ENCODE results near the gene NOP16. TPM values are rescaled to one million over a fixed set of nuclear protein-coding genes. Genes with fewer than 3 reads are reported as not detected.

NOP16 gene
- polyA plus RNA-seq, 2 of the 4 experiments (the other 2 are of a cell fraction): 90.7 to 127 TPM

DNA sequence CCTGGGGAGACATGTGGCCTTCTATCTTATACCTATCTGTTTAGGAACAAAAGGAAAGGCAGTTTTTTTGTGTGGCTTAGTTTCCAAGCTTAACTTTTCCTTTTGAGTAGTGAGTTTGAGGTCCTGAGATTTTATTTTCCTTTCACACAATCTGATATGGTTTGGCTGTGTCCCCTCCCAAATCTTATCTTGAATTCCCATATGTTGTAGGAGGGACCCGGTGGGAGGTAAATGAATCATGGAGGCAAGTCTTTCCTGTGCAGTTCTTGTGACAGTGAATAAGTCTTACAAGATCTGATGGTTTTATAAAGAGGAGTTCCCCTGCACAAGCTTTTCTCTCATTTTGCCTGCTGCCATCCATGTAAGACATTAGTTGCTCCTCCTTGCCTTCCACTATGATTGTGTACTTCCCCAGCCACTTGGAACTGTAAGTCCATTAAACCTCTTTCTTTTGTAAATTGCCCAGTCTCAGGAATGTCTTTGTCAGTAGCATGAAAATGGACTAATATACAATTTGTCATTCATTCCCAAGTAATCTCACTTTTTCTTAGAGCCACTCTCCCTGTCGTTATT, 32.7 kb upstream of the NOP16 start:
- POLR2A ChIA-PET: no interaction called here
- Histone ChIP-seq H3K4me2 (no peak overlapping the region), H3K4me3 (no peak overlapping the region), H3K4me1 (peaks cover 6% of the 10 kb centered on the region), H3K27ac (no peak overlapping the region), H3K9me3 (peaks cover 4% of the 10 kb centered on the region; the same call in 1 of the 3 replicates)
- DNase-seq (ENCODE audit: low read depth in 1 of 2, low spot score in 1 of 2) (no peak), ATAC-seq (no peak), FAIRE-seq (no peak)
- CTCF ChIA-PET: interaction anchor here (2.2 kb wide), 1 partner anchor 27 kb away, joined by 8 read pairs; no protein-coding TSS in a partner anchor
- TF ChIP-seq EHMT2 (IDR thresholded peaks at IDR 0.05; ENCODE audit: low read depth): no peak
- no peak for TF ChIP-seq TP53 (CRISPR knock-in tag; IDR thresholded peaks at IDR 0.05)
- no peak for TF ChIP-seq ZNF302 (CRISPR knock-in tag; IDR thresholded peaks at IDR 0.05)
- TF ChIP-seq RAD21 (conservative IDR thresholded peaks at IDR 0.05 in 1 of 2, IDR thresholded peaks at IDR 0.05 in 1 of 2): no peak
- TF ChIP-seq MYC (IDR thresholded peaks at IDR 0.05; ENCODE audit: borderline replicate concordance, low read length): no peak
- no peak for TF ChIP-seq ZC3H11A (IDR thresholded peaks at IDR 0.05)
- TF ChIP-seq, protein P1, sequence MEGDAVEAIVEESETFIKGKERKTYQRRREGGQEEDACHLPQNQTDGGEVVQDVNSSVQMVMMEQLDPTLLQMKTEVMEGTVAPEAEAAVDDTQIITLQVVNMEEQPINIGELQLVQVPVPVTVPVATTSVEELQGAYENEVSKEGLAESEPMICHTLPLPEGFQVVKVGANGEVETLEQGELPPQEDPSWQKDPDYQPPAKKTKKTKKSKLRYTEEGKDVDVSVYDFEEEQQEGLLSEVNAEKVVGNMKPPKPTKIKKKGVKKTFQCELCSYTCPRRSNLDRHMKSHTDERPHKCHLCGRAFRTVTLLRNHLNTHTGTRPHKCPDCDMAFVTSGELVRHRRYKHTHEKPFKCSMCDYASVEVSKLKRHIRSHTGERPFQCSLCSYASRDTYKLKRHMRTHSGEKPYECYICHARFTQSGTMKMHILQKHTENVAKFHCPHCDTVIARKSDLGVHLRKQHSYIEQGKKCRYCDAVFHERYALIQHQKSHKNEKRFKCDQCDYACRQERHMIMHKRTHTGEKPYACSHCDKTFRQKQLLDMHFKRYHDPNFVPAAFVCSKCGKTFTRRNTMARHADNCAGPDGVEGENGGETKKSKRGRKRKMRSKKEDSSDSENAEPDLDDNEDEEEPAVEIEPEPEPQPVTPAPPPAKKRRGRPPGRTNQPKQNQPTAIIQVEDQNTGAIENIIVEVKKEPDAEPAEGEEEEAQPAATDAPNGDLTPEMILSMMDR (IDR thresholded peaks at IDR 0.05): no peak
- no peak for TF ChIP-seq HDAC2 (IDR thresholded peaks at IDR 0.05)
- TF ChIP-seq PHF8 (IDR thresholded peaks at IDR 0.05; ENCODE audit: borderline replicate concordance, low read depth): no peak
- TF ChIP-seq RFX5 (IDR thresholded peaks at IDR 0.05): no peak
- TF ChIP-seq JUN (IDR thresholded peaks at IDR 0.05): no peak
- no peak for TF ChIP-seq EHF (CRISPR knock-in tag; IDR thresholded peaks at IDR 0.05)
- TF ChIP-seq, protein P2, sequence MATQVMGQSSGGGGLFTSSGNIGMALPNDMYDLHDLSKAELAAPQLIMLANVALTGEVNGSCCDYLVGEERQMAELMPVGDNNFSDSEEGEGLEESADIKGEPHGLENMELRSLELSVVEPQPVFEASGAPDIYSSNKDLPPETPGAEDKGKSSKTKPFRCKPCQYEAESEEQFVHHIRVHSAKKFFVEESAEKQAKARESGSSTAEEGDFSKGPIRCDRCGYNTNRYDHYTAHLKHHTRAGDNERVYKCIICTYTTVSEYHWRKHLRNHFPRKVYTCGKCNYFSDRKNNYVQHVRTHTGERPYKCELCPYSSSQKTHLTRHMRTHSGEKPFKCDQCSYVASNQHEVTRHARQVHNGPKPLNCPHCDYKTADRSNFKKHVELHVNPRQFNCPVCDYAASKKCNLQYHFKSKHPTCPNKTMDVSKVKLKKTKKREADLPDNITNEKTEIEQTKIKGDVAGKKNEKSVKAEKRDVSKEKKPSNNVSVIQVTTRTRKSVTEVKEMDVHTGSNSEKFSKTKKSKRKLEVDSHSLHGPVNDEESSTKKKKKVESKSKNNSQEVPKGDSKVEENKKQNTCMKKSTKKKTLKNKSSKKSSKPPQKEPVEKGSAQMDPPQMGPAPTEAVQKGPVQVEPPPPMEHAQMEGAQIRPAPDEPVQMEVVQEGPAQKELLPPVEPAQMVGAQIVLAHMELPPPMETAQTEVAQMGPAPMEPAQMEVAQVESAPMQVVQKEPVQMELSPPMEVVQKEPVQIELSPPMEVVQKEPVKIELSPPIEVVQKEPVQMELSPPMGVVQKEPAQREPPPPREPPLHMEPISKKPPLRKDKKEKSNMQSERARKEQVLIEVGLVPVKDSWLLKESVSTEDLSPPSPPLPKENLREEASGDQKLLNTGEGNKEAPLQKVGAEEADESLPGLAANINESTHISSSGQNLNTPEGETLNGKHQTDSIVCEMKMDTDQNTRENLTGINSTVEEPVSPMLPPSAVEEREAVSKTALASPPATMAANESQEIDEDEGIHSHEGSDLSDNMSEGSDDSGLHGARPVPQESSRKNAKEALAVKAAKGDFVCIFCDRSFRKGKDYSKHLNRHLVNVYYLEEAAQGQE (IDR thresholded peaks at IDR 0.05): no peak
- 34% methylated on average over 2 of the region's 2 CpGs for WGBS (ENCODE audit: missing lambda C conversion rate)

DNA sequence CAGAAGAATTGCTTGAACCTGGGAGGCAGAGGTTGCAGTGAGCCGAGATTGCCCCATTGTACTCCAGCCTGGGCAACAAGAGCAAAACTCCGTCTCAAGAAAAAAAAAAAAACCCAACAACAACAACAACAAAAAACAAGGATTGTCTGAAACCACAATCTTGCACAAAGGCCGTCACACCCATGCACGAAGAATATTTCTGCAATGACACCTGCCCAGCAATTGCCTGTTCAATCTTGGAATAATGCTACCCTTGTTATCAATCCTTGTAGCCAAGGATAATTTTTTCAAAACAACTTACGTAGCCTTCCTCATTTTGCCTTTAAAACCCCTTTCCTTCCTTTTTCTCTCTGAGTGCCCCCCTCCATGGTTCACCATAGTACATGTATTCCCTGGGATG, 31.7 kb upstream of the NOP16 start:
- CTCF ChIA-PET: interaction anchor here (2.2 to 5.0 kb wide), 2 partner anchors 14 to 28 kb away, joined by 8 to 49 read pairs; no protein-coding TSS in a partner anchor
- WGBS (ENCODE audit: missing lambda C conversion rate): 79% methylated on average over 5 of the region's 5 CpGs
- TF ChIP-seq RFX5 (IDR thresholded peaks at IDR 0.05) (no peak), CEBPB (IDR thresholded peaks at IDR 0.05) (no peak), RARB (CRISPR knock-in tag; IDR thresholded peaks at IDR 0.05) (no peak)
- TF ChIP-seq, protein P3, sequence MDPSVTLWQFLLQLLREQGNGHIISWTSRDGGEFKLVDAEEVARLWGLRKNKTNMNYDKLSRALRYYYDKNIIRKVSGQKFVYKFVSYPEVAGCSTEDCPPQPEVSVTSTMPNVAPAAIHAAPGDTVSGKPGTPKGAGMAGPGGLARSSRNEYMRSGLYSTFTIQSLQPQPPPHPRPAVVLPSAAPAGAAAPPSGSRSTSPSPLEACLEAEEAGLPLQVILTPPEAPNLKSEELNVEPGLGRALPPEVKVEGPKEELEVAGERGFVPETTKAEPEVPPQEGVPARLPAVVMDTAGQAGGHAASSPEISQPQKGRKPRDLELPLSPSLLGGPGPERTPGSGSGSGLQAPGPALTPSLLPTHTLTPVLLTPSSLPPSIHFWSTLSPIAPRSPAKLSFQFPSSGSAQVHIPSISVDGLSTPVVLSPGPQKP (IDR thresholded peaks at IDR 0.05; ENCODE audit: low read depth, low read length): no peak
- POLR2A ChIA-PET: no interaction called here
- peaks cover 4% of the 10 kb centered on the region; the same call in 1 of the 3 replicates for H3K9me3 ChIP-seq
- H3K27ac ChIP-seq: no peak overlapping the region
- peaks cover 12% of the 10 kb centered on the region for H3K4me1 ChIP-seq
- DNase-seq (ENCODE audit: low read depth in 1 of 2, low spot score in 1 of 2) (no peak), FAIRE-seq (no peak), ATAC-seq (no peak)
- no peak overlapping the region for H3K4me3 ChIP-seq
- H3K4me2 ChIP-seq: no peak overlapping the region
